K562 (cell line): ENCODE results near the gene NEMP2. TPM values are rescaled to one million over a fixed set of nuclear protein-coding genes. Genes with fewer than 3 reads are reported as not detected.
A peak's percentile ranks its signal among the peaks of the same experiment; 100 is the strongest.
"Not testable (repeated sequence)": the region's sequence is repeated elsewhere in the genome, so short reads cannot be mapped to it uniquely, and the experiment has no call there.

Experiments
- ATAC-seq: fragments of 200-7000 bp; cut with Tn5 transposase; 3 replicates; pipeline ENCODE4 v1.9.1; 2020; ENCODE audit warnings: moderate library complexity
- BruUV-seq: library from RNA; stranded (reverse); fragments of 400-500 nt; replicated peaks from 2 replicates; lab custom pipeline; 2021; lab: Mats Ljungman, UMichigan
- CTCF ChIA-PET: fragments of 300-600 bp; formaldehyde crosslinking; extraction: SDS; loops from one replicate; lab custom pipeline; 2021; ENCODE audit warnings: low intra/inter-chr PET ratio; lab: Yijun Ruan, JAX
- POLR2A ChIA-PET: fragments of 300-600, 350-650 bp; sonication (Branson Sonifier 250); formaldehyde crosslinking; extraction: SDS; loops from one replicate; lab custom pipeline; 2021; ENCODE audit warnings: antibody characterized with exemption, inconsistent platforms; lab: Yijun Ruan, JAX
- DNase-seq, 4 experiments: peaks; one replicate each; pipeline versions ENCODE4 v3.0.0 to v3.0.0-alpha.2; 2011 to 2018; ENCODE audit warnings: low spot score in 3 of 4, mixed read lengths in 3 of 4; ENCODE audit errors: extremely low read depth in 1 of 4
- FAIRE-seq: peaks from 2 replicates; lab custom pipeline; 2011; peaks lifted over from hg19 to GRCh38; lab: Jason Lieb, UNC
- H2AFZ ChIP-seq: 2 replicates; pipeline ENCODE4 v1.6.0; 2011; ENCODE audit warnings: low read depth, low read length, control low read depth, inconsistent platforms
- H3K27ac ChIP-seq: fragments of 200-600 bp; 3 replicates; pipeline ENCODE4 v1.8.0; 2011; ENCODE audit warnings: low read depth, mild to moderate bottlenecking, control low read depth, inconsistent platforms, low read length, moderate library complexity, mixed read lengths; ENCODE audit errors: extremely low read depth
- H3K27me3 ChIP-seq, 2 experiments: fragments of 300-600 bp in 1 of 2; 2 replicates in 1 of 2; 3 replicates in 1 of 2; pipeline versions ENCODE4 v1.6.0 to v1.8.0; 2011; ENCODE audit warnings: inconsistent platforms in 2 of 2, low read length in 2 of 2, mild to moderate bottlenecking in 1 of 2, mixed read lengths in 1 of 2, moderate library complexity in 1 of 2; ENCODE audit not compliant: control insufficient read depth in 2 of 2, insufficient read depth in 2 of 2
- H3K36me3 ChIP-seq: fragments of 300-600 bp; 3 replicates; pipeline ENCODE4 v1.8.0; 2011; ENCODE audit warnings: mild to moderate bottlenecking, low read length, inconsistent platforms; ENCODE audit not compliant: control insufficient read depth, insufficient read depth
- H3K4me1 ChIP-seq, 2 experiments: fragments of 200-600 bp in 1 of 2; replicated peaks in 1 of 2; 2 replicates in 1 of 2; 3 replicates in 1 of 2; pipeline versions ENCODE4 v1.5.1 to v1.8.0; 2011; ENCODE audit warnings: inconsistent platforms in 2 of 2, low read length in 2 of 2, mild to moderate bottlenecking in 1 of 2, mixed read lengths in 1 of 2, moderate library complexity in 1 of 2; ENCODE audit not compliant: control insufficient read depth in 2 of 2, insufficient read depth in 2 of 2
- H3K4me2 ChIP-seq: 2 replicates; pipeline ENCODE4 v1.6.1; 2011; ENCODE audit warnings: low read length, control low read depth, inconsistent platforms, mixed read lengths; ENCODE audit not compliant: insufficient read depth
- H3K4me3 ChIP-seq: fragments of 200-600 bp; sonication (generic), shearing (Covaris generic); 2 replicates; pipeline ENCODE4 v1.5.1; 2016; ENCODE audit warnings: control low read depth, inconsistent platforms
- H3K79me2 ChIP-seq: fragments of 200-600 bp; 3 replicates; pipeline ENCODE4 v1.8.0; 2011; ENCODE audit warnings: low read length, inconsistent platforms; ENCODE audit not compliant: control insufficient read depth, insufficient read depth
- H3K9ac ChIP-seq, 2 experiments: 2 replicates each; pipeline versions ENCODE4 v1.6.0 to v1.6.1; 2011; ENCODE audit warnings: low read depth in 2 of 2, low read length in 2 of 2, control low read depth in 1 of 2, inconsistent platforms in 1 of 2, mild to moderate bottlenecking in 1 of 2, mixed read lengths in 1 of 2; ENCODE audit not compliant: insufficient read depth in 1 of 2
- H3K9me1 ChIP-seq: one replicate; pipeline ENCODE4 v1.6.0; 2011; ENCODE audit warnings: inconsistent platforms, mild to moderate bottlenecking, low read length, moderate library complexity; ENCODE audit not compliant: control insufficient read depth, insufficient read depth
- H3K9me3 ChIP-seq: replicated peaks from 2 replicates; pipeline ENCODE4 v1.5.1; 2011; ENCODE audit warnings: low read depth, low read length, inconsistent platforms; ENCODE audit not compliant: control insufficient read depth, insufficient read depth
- H4K20me1 ChIP-seq: replicated peaks from 2 replicates; pipeline ENCODE4 v1.6.1; 2011; ENCODE audit warnings: low read length, inconsistent platforms, mixed read lengths; ENCODE audit not compliant: control insufficient read depth, insufficient read depth
- MXI1 ChIP-seq: IDR thresholded peaks from 2 replicates; pipeline ENCODE4 v1.6.1; 2011; ENCODE audit warnings: low read depth, mild to moderate bottlenecking, improper control_type of control experiment, low read length
- WGBS: fragments of 100-300 bp; shearing (Covaris generic); methylation state at CpG from one replicate; pipeline ENCODE4 v1.1.6; 2016; ENCODE audit warnings: low coverage, mixed read lengths; ENCODE audit not compliant: insufficient coverage; ENCODE audit errors: missing lambda C conversion rate; 5-methylcytosine and 5-hydroxymethylcytosine counted together
- in situ Hi-C: fragments of 300-500 bp; cut with MboI; formaldehyde crosslinking; loops from 4 replicates; pipeline ENCODE4 v1.15.0; 2018; ENCODE audit warnings: inconsistent platforms, mixed read lengths
- intact Hi-C: fragments of 100-400 bp; cut with micrococcal nuclease; formaldehyde crosslinking; loops from 2 replicates; pipeline ENCODE4 v1.14.2; 2022
- polyA plus RNA-seq, 8 experiments: library from polyadenylated mRNA; depleted of rRNA in 4 of 8; stranded (reverse) in 5 of 8; unstranded in 3 of 8; fragments of >200 nt; fragmentation: Nextera tagmentation in 2 of 8; fragmentation: Illumina TruSeq in 1 of 8; extraction: Ambion mirVana in 2 of 8; extraction: Trizol in 1 of 8; gene quantifications; 2 replicates each; pipeline versions ENCODE4 v1.2.1 to v1.2.3, GENCODE V29; 2011 to 2014; ENCODE audit warnings: inconsistent platforms in 1 of 8, missing spikeins in 1 of 8
- total RNA-seq, 7 experiments: library from RNA; depleted of rRNA in 6 of 7; stranded (reverse); fragments of >200 nt in 6 of 7; fragmentation: Illumina TruSeq in 2 of 7; extraction: Trizol in 2 of 7; gene quantifications; 2 replicates each; pipeline versions ENCODE4 v1.2.1 to v1.2.3, GENCODE V29; 2011 to 2021; ENCODE audit warnings: low replicate concordance in 1 of 7
- TF ChIP-seq, protein P1 (sequence below): fragments of 200-800 bp; sonication (Bioruptor generic); IDR thresholded peaks from 2 replicates; pipeline ENCODE4 v1.6.1; 2016; ENCODE audit warnings: missing genetic modification characterization, missing compliant biosample characterization

Gene NEMP2
- total and polyA plus RNA-seq, 9 of the 15 experiments (the other 6 are each of a cell fraction or from before 2014, with no cell fraction given) = 0.32 to 3.0 (median 1.7) TPM

DNA sequence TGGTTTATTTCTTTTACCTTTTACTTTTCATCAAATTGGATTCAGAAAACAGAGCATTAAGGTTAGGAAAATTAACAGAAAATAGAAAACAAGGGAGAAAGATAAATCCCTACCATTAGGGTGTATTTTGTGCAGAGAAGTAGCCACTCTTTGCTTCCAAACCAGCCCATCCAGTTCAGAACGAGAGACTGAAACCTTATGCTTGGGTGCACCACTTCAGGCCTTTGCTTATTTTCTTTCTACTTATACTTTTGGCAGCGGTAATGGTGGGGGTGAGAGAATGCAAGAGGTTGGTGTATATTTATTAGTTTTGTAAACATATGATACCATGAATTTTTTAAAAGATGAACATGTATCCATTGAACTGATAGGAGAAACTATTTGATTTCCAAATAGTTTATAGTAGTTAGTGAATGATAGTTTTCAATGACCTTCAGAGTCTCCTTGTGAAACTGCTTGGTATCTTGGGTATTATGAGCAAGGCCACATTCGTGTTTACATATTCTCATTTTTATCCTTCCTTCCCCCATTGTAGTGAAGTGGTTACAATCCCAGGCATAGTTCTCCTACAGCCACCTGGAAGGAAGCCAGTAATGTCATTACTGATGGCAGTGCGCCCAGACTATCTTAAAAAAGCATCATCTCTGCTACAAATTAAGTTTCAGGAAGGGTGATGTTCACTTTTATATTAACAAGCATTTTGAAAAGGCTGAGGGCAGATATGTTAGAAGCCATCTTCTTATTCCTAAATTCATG, 65.5 kb downstream of the NEMP2 start (continued):
- TF ChIP-seq, protein P1, sequence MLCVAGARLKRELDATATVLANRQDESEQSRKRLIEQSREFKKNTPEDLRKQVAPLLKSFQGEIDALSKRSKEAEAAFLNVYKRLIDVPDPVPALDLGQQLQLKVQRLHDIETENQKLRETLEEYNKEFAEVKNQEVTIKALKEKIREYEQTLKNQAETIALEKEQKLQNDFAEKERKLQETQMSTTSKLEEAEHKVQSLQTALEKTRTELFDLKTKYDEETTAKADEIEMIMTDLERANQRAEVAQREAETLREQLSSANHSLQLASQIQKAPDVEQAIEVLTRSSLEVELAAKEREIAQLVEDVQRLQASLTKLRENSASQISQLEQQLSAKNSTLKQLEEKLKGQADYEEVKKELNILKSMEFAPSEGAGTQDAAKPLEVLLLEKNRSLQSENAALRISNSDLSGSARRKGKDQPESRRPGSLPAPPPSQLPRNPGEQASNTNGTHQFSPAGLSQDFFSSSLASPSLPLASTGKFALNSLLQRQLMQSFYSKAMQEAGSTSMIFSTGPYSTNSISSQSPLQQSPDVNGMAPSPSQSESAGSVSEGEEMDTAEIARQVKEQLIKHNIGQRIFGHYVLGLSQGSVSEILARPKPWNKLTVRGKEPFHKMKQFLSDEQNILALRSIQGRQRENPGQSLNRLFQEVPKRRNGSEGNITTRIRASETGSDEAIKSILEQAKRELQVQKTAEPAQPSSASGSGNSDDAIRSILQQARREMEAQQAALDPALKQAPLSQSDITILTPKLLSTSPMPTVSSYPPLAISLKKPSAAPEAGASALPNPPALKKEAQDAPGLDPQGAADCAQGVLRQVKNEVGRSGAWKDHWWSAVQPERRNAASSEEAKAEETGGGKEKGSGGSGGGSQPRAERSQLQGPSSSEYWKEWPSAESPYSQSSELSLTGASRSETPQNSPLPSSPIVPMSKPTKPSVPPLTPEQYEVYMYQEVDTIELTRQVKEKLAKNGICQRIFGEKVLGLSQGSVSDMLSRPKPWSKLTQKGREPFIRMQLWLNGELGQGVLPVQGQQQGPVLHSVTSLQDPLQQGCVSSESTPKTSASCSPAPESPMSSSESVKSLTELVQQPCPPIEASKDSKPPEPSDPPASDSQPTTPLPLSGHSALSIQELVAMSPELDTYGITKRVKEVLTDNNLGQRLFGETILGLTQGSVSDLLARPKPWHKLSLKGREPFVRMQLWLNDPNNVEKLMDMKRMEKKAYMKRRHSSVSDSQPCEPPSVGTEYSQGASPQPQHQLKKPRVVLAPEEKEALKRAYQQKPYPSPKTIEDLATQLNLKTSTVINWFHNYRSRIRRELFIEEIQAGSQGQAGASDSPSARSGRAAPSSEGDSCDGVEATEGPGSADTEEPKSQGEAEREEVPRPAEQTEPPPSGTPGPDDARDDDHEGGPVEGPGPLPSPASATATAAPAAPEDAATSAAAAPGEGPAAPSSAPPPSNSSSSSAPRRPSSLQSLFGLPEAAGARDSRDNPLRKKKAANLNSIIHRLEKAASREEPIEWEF = 0 out of 2 replicates have a peak, but pooled peaks have one; percentile 10
- TF ChIP-seq MXI1 = no peak

- FAIRE-seq, DNase-seq, BruUV-seq, H3K36me3 ChIP-seq, POLR2A ChIA-PET, CTCF ChIA-PET, in situ Hi-C loops, ATAC-seq, H3K27me3 ChIP-seq, H4K20me1 ChIP-seq, H3K9me3 ChIP-seq, H3K9me1 ChIP-seq, H3K4me2 ChIP-seq, H3K79me2 ChIP-seq, H3K4me3 ChIP-seq: not testable (repeated sequence)
- no CpG with 5 or more reads among the region's 1 CpG for WGBS
- peak overlapping the region in 1 of 2 experiments; percentile 19; a peak in 1 of 4 replicates for H3K9ac ChIP-seq
- intact Hi-C loops = loop anchor here (10.0 kb wide), 1 partner anchor 64 kb away; the partner anchor contains the start of gene MFSD6
- peaks cover 16 to 44% of the 10 kb centered on the region in 2 experiments for H3K4me1 ChIP-seq
- H3K27ac ChIP-seq = peak overlapping the region; percentile 65
- H2AFZ ChIP-seq = peak overlapping the region; percentile 41; the same call in 1 of the 2 replicates
These were observed 66.2 kb downstream of the NEMP2 start for GRCh38 chr2:190468354-190468753.
